Measurements from ENCODE around the gene GREB1L.

Gene GREB1L

DNA sequence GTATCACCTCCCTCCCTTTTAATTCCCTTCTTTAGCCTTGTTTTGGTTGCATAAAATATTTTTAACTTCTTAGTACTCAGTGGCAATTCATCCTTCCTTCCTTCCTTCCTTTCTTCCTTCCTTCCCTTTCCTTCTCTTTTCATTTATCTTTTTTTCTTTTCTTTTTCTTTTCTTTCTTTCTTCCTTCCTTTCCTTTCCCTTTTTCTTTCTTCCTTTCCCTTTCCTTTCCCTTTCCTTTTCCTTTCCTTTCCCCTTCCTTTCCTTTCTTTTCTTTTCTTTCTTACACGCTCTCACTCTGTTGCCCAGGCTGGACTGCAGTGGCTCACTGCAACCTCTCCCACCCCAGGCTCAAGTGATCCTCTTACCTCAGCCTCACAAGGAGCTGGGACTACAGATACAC lies 160.2 kb downstream of the GREB1L start:
- Histone ChIP-seq H2BK12ac (ENCODE audit: low read length) (no peak overlapping the region), H2AK5ac (ENCODE audit: low read depth, low read length) (no peak overlapping the region), H3K14ac (ENCODE audit: low read length) (no peak overlapping the region), H3K4me2 (ENCODE audit: insufficient read depth, low read length, poor library complexity, severe bottlenecking) (no peak overlapping the region), H3K27me3 (ENCODE audit: control insufficient read depth in 3 of 3, insufficient read depth in 3 of 3, low read depth in 1 of 3, low read length in 3 of 3) (no peaks in the 10 kb centered on the region), H3K4me3 (ENCODE audit: low read length in 2 of 2) (no peak overlapping the region), H2BK120ac (ENCODE audit: low read depth, low read length) (no peak overlapping the region), H3K9me3 (replicated peaks in 1 of 2; ENCODE audit: control insufficient read depth in 2 of 2, insufficient read depth in 1 of 2, low read depth in 1 of 2, low read length in 2 of 2) (no peaks in the 10 kb centered on the region), H3K18ac (ENCODE audit: low read length) (no peak overlapping the region), H3K27ac (replicated peaks; ENCODE audit: low read length) (no peak overlapping the region), H3K23ac (ENCODE audit: low read depth, low read length, poor library complexity) (no peak overlapping the region), H3K36me3 (replicated peaks in 1 of 2; ENCODE audit: control insufficient read depth in 2 of 2, insufficient read depth in 2 of 2, low read length in 2 of 2) (peaks cover 13 to 98% of the 10 kb centered on the region in 2 donors), H4K91ac (ENCODE audit: low read depth, low read length, poor library complexity) (no peak overlapping the region), H2AFZ (ENCODE audit: low read length) (no peak overlapping the region), H3K9ac (ENCODE audit: low read depth, low read length, poor library complexity) (no peak overlapping the region), H4K8ac (ENCODE audit: low read depth, low read length) (no peak overlapping the region), H2BK15ac (ENCODE audit: low read length) (no peak overlapping the region), H3K4me1 (ENCODE audit: control insufficient read depth in 2 of 2, insufficient read depth in 1 of 2, low read depth in 1 of 2, low read length in 2 of 2) (peaks cover 0 to 3% of the 10 kb centered on the region in 2 donors), H3K79me1 (ENCODE audit: low read depth, low read length) (no peaks in the 10 kb centered on the region), H2BK5ac (ENCODE audit: low read length) (no peak overlapping the region), H3K4ac (ENCODE audit: low read length) (no peak overlapping the region)
- no peak for DNase-seq (ENCODE audit: low spot score)
- WGBS, 2 donors (ENCODE audit: extremely low coverage in 2 of 2, insufficient read length in 2 of 2, insufficient replicate concordance in 1 of 2), result 100% methylated on average over 1 of the region's 1 CpG; no CpG with 5 or more reads in 1 of the 2 donors

DNA sequence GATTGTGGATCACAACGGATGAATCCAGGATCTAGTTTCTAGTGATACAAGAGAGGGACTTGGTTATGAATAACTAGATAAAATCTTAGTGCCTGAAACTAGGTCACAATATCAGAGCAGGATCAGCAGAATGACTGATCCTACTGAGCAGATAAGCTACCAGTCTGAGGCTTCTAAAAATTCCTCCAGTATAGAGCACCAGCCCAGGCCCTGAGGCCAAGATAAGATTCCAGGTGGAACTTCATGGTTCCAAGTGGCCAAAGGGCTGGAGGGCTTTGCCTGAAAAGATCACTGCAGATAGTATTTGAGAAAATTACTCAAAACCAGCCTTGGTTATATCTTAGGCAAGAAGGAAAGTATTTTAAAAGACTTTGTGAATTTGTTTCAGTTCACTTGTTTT lies 162.4 kb downstream of the GREB1L start:
- no peak overlapping the region for H3K14ac ChIP-seq (ENCODE audit: low read length)
- no peak overlapping the region for H2BK15ac ChIP-seq (ENCODE audit: low read length)
- H4K8ac ChIP-seq (ENCODE audit: low read depth, low read length), result no peak overlapping the region
- H3K4me3 ChIP-seq (ENCODE audit: low read length in 2 of 2), result no peak overlapping the region
- H2BK120ac ChIP-seq (ENCODE audit: low read depth, low read length), result no peak overlapping the region
- H3K36me3 ChIP-seq (replicated peaks in 1 of 2; ENCODE audit: control insufficient read depth in 2 of 2, insufficient read depth in 2 of 2, low read length in 2 of 2), result peaks cover 14 to 100% of the 10 kb centered on the region in 2 donors
- H3K4me1 ChIP-seq (ENCODE audit: control insufficient read depth in 2 of 2, insufficient read depth in 1 of 2, low read depth in 1 of 2, low read length in 2 of 2), result peaks cover 0 to 3% of the 10 kb centered on the region in 2 donors
- H3K79me1 ChIP-seq (ENCODE audit: low read depth, low read length), result no peaks in the 10 kb centered on the region
- no peak overlapping the region for H2AK5ac ChIP-seq (ENCODE audit: low read depth, low read length)
- no peak overlapping the region for H3K27ac ChIP-seq (replicated peaks; ENCODE audit: low read length)
- no peak overlapping the region for H3K23ac ChIP-seq (ENCODE audit: low read depth, low read length, poor library complexity)
- no peak overlapping the region for H4K91ac ChIP-seq (ENCODE audit: low read depth, low read length, poor library complexity)
- no peak overlapping the region for H2BK12ac ChIP-seq (ENCODE audit: low read length)
- no peak for DNase-seq (ENCODE audit: low spot score)
- no peak overlapping the region for H3K4me2 ChIP-seq (ENCODE audit: insufficient read depth, low read length, poor library complexity, severe bottlenecking)
- H2AFZ ChIP-seq (ENCODE audit: low read length), result no peak overlapping the region
- WGBS, 2 donors (ENCODE audit: extremely low coverage in 2 of 2, insufficient read length in 2 of 2, insufficient replicate concordance in 1 of 2), result no CpG with 5 or more reads among the region's 1 CpG
- H2BK5ac ChIP-seq (ENCODE audit: low read length), result no peak overlapping the region
- H3K4ac ChIP-seq (ENCODE audit: low read length), result no peak overlapping the region
- H3K27me3 ChIP-seq (ENCODE audit: control insufficient read depth in 3 of 3, insufficient read depth in 3 of 3, low read depth in 1 of 3, low read length in 3 of 3), result no peaks in the 10 kb centered on the region
- no peak overlapping the region for H3K9ac ChIP-seq (ENCODE audit: low read depth, low read length, poor library complexity)
- H3K18ac ChIP-seq (ENCODE audit: low read length), result no peak overlapping the region
- no peaks in the 10 kb centered on the region for H3K9me3 ChIP-seq (replicated peaks in 1 of 2; ENCODE audit: control insufficient read depth in 2 of 2, insufficient read depth in 1 of 2, low read depth in 1 of 2, low read length in 2 of 2)

DNA sequence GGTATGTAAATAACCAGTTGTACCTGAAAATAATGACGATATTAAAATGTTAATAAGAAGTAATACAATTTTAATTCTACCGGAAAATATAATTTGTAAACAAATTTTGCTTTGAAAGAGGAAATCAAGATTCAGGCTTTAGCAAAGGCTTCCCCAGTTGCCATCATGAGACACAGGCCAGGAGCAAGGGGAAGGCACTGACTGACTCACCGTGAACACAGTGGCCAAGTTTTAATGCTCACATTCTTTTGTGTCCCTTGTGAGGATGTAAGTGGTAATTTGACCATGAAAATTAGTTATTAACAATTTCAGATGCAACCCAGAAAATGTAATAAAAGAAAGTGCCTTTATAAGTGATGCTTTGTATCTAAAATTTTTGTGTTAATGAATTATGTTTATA lies 164.1 kb downstream of the GREB1L start:
- no peak overlapping the region for H2BK12ac ChIP-seq (ENCODE audit: low read length)
- H3K14ac ChIP-seq (ENCODE audit: low read length), result no peak overlapping the region
- H2BK120ac ChIP-seq (ENCODE audit: low read depth, low read length), result no peak overlapping the region
- no peak overlapping the region for H3K23ac ChIP-seq (ENCODE audit: low read depth, low read length, poor library complexity)
- H3K27me3 ChIP-seq (ENCODE audit: control insufficient read depth in 3 of 3, insufficient read depth in 3 of 3, low read depth in 1 of 3, low read length in 3 of 3), result no peaks in the 10 kb centered on the region
- no CpG with 5 or more reads among the region's 3 CpGs for WGBS, 2 donors (ENCODE audit: extremely low coverage in 2 of 2, insufficient read length in 2 of 2, insufficient replicate concordance in 1 of 2)
- H3K27ac ChIP-seq (replicated peaks; ENCODE audit: low read length), result no peak overlapping the region
- no peak overlapping the region for H3K4ac ChIP-seq (ENCODE audit: low read length)
- no peak overlapping the region for H3K9ac ChIP-seq (ENCODE audit: low read depth, low read length, poor library complexity)
- H3K4me2 ChIP-seq (ENCODE audit: insufficient read depth, low read length, poor library complexity, severe bottlenecking), result no peak overlapping the region
- no peak overlapping the region for H2AK5ac ChIP-seq (ENCODE audit: low read depth, low read length)
- no peak overlapping the region for H2AFZ ChIP-seq (ENCODE audit: low read length)
- no peak for DNase-seq (ENCODE audit: low spot score)
- H3K4me1 ChIP-seq (ENCODE audit: control insufficient read depth in 2 of 2, insufficient read depth in 1 of 2, low read depth in 1 of 2, low read length in 2 of 2), result peaks cover 0 to 3% of the 10 kb centered on the region in 2 donors
- peaks cover 13 to 99% of the 10 kb centered on the region in 2 donors for H3K36me3 ChIP-seq (replicated peaks in 1 of 2; ENCODE audit: control insufficient read depth in 2 of 2, insufficient read depth in 2 of 2, low read length in 2 of 2)
- no peak overlapping the region for H3K4me3 ChIP-seq (ENCODE audit: low read length in 2 of 2)
- H3K79me1 ChIP-seq (ENCODE audit: low read depth, low read length), result no peaks in the 10 kb centered on the region
- H2BK15ac ChIP-seq (ENCODE audit: low read length), result no peak overlapping the region
- no peak overlapping the region for H2BK5ac ChIP-seq (ENCODE audit: low read length)
- no peak overlapping the region for H3K18ac ChIP-seq (ENCODE audit: low read length)
- no peak overlapping the region for H4K8ac ChIP-seq (ENCODE audit: low read depth, low read length)
- H4K91ac ChIP-seq (ENCODE audit: low read depth, low read length, poor library complexity), result no peak overlapping the region
- H3K9me3 ChIP-seq (replicated peaks in 1 of 2; ENCODE audit: control insufficient read depth in 2 of 2, insufficient read depth in 1 of 2, low read depth in 1 of 2, low read length in 2 of 2), result peaks cover 0 to 4% of the 10 kb centered on the region in 2 donors

DNA sequence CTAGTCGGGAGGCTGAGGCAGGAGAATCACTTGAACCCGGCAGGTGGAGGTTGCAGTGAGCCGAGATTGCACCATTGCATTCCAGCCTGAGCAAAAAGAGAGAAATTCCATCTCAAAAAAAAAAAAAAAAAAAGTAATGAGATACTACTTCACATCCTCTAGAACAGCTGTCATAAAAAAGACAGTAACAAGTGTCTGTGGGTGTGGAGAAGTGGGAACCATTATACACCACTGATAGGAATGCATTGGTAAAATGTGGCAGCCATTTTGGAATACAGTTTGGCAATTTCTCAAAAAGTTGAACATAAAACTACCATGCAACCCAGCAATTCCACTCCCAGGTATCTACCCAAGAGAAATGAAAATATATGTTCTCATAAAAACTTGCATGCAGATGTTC lies 166.6 kb downstream of the GREB1L start:
- H3K27me3 ChIP-seq (ENCODE audit: control insufficient read depth in 3 of 3, insufficient read depth in 3 of 3, low read depth in 1 of 3, low read length in 3 of 3), result no peaks in the 10 kb centered on the region
- H3K4me2 ChIP-seq (ENCODE audit: insufficient read depth, low read length, poor library complexity, severe bottlenecking), result no peak overlapping the region
- no peak overlapping the region for H3K18ac ChIP-seq (ENCODE audit: low read length)
- H3K23ac ChIP-seq (ENCODE audit: low read depth, low read length, poor library complexity), result no peak overlapping the region
- H3K9me3 ChIP-seq (replicated peaks in 1 of 2; ENCODE audit: control insufficient read depth in 2 of 2, insufficient read depth in 1 of 2, low read depth in 1 of 2, low read length in 2 of 2), result peaks cover 0 to 4% of the 10 kb centered on the region in 2 donors
- no peak overlapping the region for H2AFZ ChIP-seq (ENCODE audit: low read length)
- H2BK12ac ChIP-seq (ENCODE audit: low read length), result no peak overlapping the region
- peaks cover 0 to 1% of the 10 kb centered on the region in 2 donors for H3K4me1 ChIP-seq (ENCODE audit: control insufficient read depth in 2 of 2, insufficient read depth in 1 of 2, low read depth in 1 of 2, low read length in 2 of 2)
- H2BK120ac ChIP-seq (ENCODE audit: low read depth, low read length), result no peak overlapping the region
- DNase-seq (ENCODE audit: low spot score), result no peak
- no peak overlapping the region for H4K8ac ChIP-seq (ENCODE audit: low read depth, low read length)
- no peak overlapping the region for H3K9ac ChIP-seq (ENCODE audit: low read depth, low read length, poor library complexity)
- no peak overlapping the region for H2AK5ac ChIP-seq (ENCODE audit: low read depth, low read length)
- H3K4me3 ChIP-seq (ENCODE audit: low read length in 2 of 2), result no peak overlapping the region
- no peak overlapping the region for H3K4ac ChIP-seq (ENCODE audit: low read length)
- H4K91ac ChIP-seq (ENCODE audit: low read depth, low read length, poor library complexity), result no peak overlapping the region
- peaks cover 16 to 95% of the 10 kb centered on the region in 2 donors for H3K36me3 ChIP-seq (replicated peaks in 1 of 2; ENCODE audit: control insufficient read depth in 2 of 2, insufficient read depth in 2 of 2, low read length in 2 of 2)
- H3K14ac ChIP-seq (ENCODE audit: low read length), result no peak overlapping the region
- no CpG with 5 or more reads among the region's 3 CpGs for WGBS, 2 donors (ENCODE audit: extremely low coverage in 2 of 2, insufficient read length in 2 of 2, insufficient replicate concordance in 1 of 2)
- H3K79me1 ChIP-seq (ENCODE audit: low read depth, low read length), result no peaks in the 10 kb centered on the region
- no peak overlapping the region for H2BK5ac ChIP-seq (ENCODE audit: low read length)
- H3K27ac ChIP-seq (replicated peaks; ENCODE audit: low read length), result no peak overlapping the region
- no peak overlapping the region for H2BK15ac ChIP-seq (ENCODE audit: low read length)
